Breast epithelium (tissue), 4 donors: Measurements from ENCODE around the gene PMM1. TPM values are rescaled to one million over a fixed set of nuclear protein-coding genes. Genes with fewer than 3 reads are reported as not detected.

Experiments used
- DNase-seq, 2 donors: peaks; one replicate each; pipeline ENCODE4 v3.0.0-alpha.2; 2019; ENCODE audit warnings: low spot score in 2 of 2
- H3K27ac ChIP-seq, 2 donors: fragments of 200-600 bp; sonication (generic) in 1 of 2; one replicate each; pipeline ENCODE4 v1.5.1; 2016 to 2019; ENCODE audit warnings: mild to moderate bottlenecking in 1 of 2
- H3K27me3 ChIP-seq, 2 donors: fragments of 200-600 bp; sonication (generic) in 1 of 2; one replicate each; pipeline versions ENCODE4 v1.5.1 to v1.6.0; 2017 to 2019; ENCODE audit warnings: control low read depth in 1 of 2, mild to moderate bottlenecking in 1 of 2
- H3K36me3 ChIP-seq: fragments of 200-600 bp; one replicate; pipeline ENCODE4 v1.5.1; 2019
- H3K4me1 ChIP-seq, 2 donors: fragments of 200-600 bp; sonication (generic); one replicate each; pipeline ENCODE4 v1.5.1; 2016 to 2019; ENCODE audit warnings: control low read depth in 1 of 2
- H3K4me3 ChIP-seq, 3 donors: fragments of 200-600 bp; sonication (generic); 1 replicate in 2 of 3; 2 replicates in 1 of 3; pipeline ENCODE4 v1.5.1; 2016 to 2019; ENCODE audit warnings: mild to moderate bottlenecking in 3 of 3, moderate library complexity in 2 of 3
- H3K9me3 ChIP-seq, 2 donors: fragments of 200-600 bp; sonication (generic) in 1 of 2; one replicate each; pipeline ENCODE4 v1.5.1; 2016 to 2019; ENCODE audit warnings: control low read depth in 1 of 2
- CTCF ChIP-seq, 3 donors: fragments of 450-650 bp; IDR thresholded peaks; one replicate each; pipeline ENCODE4 v1.5.1; 2016 to 2017; ENCODE audit warnings: antibody characterized with exemption in 3 of 3, mild to moderate bottlenecking in 3 of 3, moderate library complexity in 3 of 3
- POLR2A ChIP-seq: fragments of 450-650 bp; IDR thresholded peaks from one replicate; pipeline ENCODE4 v1.6.1; 2016; ENCODE audit warnings: antibody characterized with exemption, mild to moderate bottlenecking, moderate library complexity
- POLR2AphosphoS5 ChIP-seq, 3 donors: sonication (generic); formaldehyde crosslinking; IDR thresholded peaks; one replicate each; pipeline ENCODE4 v1.6.1; 2017; ENCODE audit warnings: antibody characterized with exemption in 3 of 3
- intact Hi-C: fragments of 100-400 bp; cut with DNase I; formaldehyde crosslinking; loops from one replicate; pipeline ENCODE4 v1.15.1; 2023; ENCODE audit warnings: low total_unique reads
- total RNA-seq, 3 donors: library from RNA; depleted of rRNA; stranded (reverse); fragments of >200 nt; gene quantifications; one replicate each; pipeline ENCODE4 v1.1.0, GENCODE V29; 2016

The PMM1 gene
- total RNA-seq, 3 donors from 2014 or later = 42.7 to 74.1 (median 48.5) TPM

GRCh38 chr22:41557401-41558240 lies 32.0 kb downstream of the PMM1 start:
- DNase-seq = no peak
- H3K4me1 ChIP-seq = no peaks in the 10 kb centered on the region
- no peaks in the 10 kb centered on the region for H3K27me3 ChIP-seq
- H3K4me3 ChIP-seq = peak overlapping the region in 1 of 3 donors; percentile 10
- peak overlapping the region in 1 of 2 donors; percentile 25 for H3K27ac ChIP-seq
- no peaks in the 10 kb centered on the region for H3K36me3 ChIP-seq
- H3K9me3 ChIP-seq = no peaks in the 10 kb centered on the region
- intact Hi-C loops = no loop called here
- TF ChIP-seq POLR2A (no peak), POLR2AphosphoS5 (IDR thresholded peaks at IDR 0.05) (no peak), CTCF (IDR thresholded peaks at IDR 0.05) (no peak)

- H3K36me3 ChIP-seq = no peaks in the 10 kb centered on the region
- no peak overlapping the region for H3K27ac ChIP-seq
- no peaks in the 10 kb centered on the region for H3K27me3 ChIP-seq
- DNase-seq = no peak
- no peak overlapping the region for H3K4me3 ChIP-seq
- H3K4me1 ChIP-seq = no peaks in the 10 kb centered on the region
- intact Hi-C loops = no loop called here
- TF ChIP-seq POLR2AphosphoS5 (IDR thresholded peaks at IDR 0.05) (no peak), POLR2A (no peak), CTCF (IDR thresholded peaks at IDR 0.05) (no peak)
- H3K9me3 ChIP-seq = no peaks in the 10 kb centered on the region
Measured at GRCh38 chr22:41556561-41556960, 33.1 kb downstream of the PMM1 start.

- Histone ChIP-seq H3K27me3 (no peaks in the 10 kb centered on the region), H3K27ac (no peak overlapping the region), H3K9me3 (no peaks in the 10 kb centered on the region)
Measured at GRCh38 chr22:41555325-41555982, 34.2 kb downstream of the PMM1 start.

GRCh38 chr22:41551877-41552582 lies 37.6 kb downstream of the PMM1 start:
- TF ChIP-seq POLR2AphosphoS5 (IDR thresholded peaks at IDR 0.05) = no peak
- no peak for TF ChIP-seq POLR2A
- no peak for TF ChIP-seq CTCF (IDR thresholded peaks at IDR 0.05)
- Histone ChIP-seq H3K9me3 (no peaks in the 10 kb centered on the region), H3K4me3 (no peak overlapping the region), H3K36me3 (no peaks in the 10 kb centered on the region), H3K4me1 (no peaks in the 10 kb centered on the region), H3K27ac (no peak overlapping the region), H3K27me3 (no peaks in the 10 kb centered on the region)
- intact Hi-C loops = loop anchor here (2.0 kb wide), 1 partner anchor 69 kb away; the partner anchor contains the start of genes DESI1 and XRCC6
- no peak for DNase-seq

More at GRCh38 chr22:41555325-41555982, 34.2 kb downstream of the PMM1 start:
- Histone ChIP-seq H3K4me3 (no peak overlapping the region), H3K4me1 (no peaks in the 10 kb centered on the region), H3K36me3 (no peaks in the 10 kb centered on the region)
- no peak for DNase-seq
- no peak for TF ChIP-seq POLR2A
- no peak for TF ChIP-seq CTCF (IDR thresholded peaks at IDR 0.05)
- intact Hi-C loops = no loop called here
